C4-2B (cell line): ENCODE measurements around the gene BOK.
"Not testable (repeated sequence)": the region's sequence is repeated elsewhere in the genome, so short reads cannot be mapped to it uniquely, and the experiment has no call there.

Experiments
- H3K27ac ChIP-seq: fragments of 450-650 bp; 2 replicates; pipeline ENCODE4 v1.5.1; 2017
- ZFX ChIP-seq: fragments of 450-650 bp; IDR thresholded peaks from 2 replicates; pipeline ENCODE4 v1.6.1; 2017
- TF ChIP-seq, protein P1 (sequence below): fragments of 450-650 bp; conservative IDR thresholded peaks from 2 replicates; pipeline ENCODE4 v1.5.1; 2017; ENCODE audit warnings: mild to moderate bottlenecking

The BOK gene

GRCh38 chr2:241571821-241572620 is 13.5 kb downstream of the BOK start:
- TF ChIP-seq, protein P1, sequence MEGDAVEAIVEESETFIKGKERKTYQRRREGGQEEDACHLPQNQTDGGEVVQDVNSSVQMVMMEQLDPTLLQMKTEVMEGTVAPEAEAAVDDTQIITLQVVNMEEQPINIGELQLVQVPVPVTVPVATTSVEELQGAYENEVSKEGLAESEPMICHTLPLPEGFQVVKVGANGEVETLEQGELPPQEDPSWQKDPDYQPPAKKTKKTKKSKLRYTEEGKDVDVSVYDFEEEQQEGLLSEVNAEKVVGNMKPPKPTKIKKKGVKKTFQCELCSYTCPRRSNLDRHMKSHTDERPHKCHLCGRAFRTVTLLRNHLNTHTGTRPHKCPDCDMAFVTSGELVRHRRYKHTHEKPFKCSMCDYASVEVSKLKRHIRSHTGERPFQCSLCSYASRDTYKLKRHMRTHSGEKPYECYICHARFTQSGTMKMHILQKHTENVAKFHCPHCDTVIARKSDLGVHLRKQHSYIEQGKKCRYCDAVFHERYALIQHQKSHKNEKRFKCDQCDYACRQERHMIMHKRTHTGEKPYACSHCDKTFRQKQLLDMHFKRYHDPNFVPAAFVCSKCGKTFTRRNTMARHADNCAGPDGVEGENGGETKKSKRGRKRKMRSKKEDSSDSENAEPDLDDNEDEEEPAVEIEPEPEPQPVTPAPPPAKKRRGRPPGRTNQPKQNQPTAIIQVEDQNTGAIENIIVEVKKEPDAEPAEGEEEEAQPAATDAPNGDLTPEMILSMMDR: no peak
- no peak for TF ChIP-seq ZFX
- H3K27ac ChIP-seq: no peak overlapping the region

GRCh38 chr2:241572915-241573651 is 14.5 kb downstream of the BOK start:
- H3K27ac ChIP-seq: not testable (repeated sequence)

- TF ChIP-seq, protein P1: no peak
- no peak for TF ChIP-seq ZFX
- no peak overlapping the region for H3K27ac ChIP-seq
Observed at GRCh38 chr2:241573741-241574140, 15.2 kb downstream of the BOK start.

- no peak overlapping the region for H3K27ac ChIP-seq
- TF ChIP-seq, protein P1: no peak
- TF ChIP-seq ZFX: no peak
Observed at GRCh38 chr2:241574911-241575623, 16.5 kb downstream of the BOK start.

GRCh38 chr2:241575624-241576292 is 17.2 kb downstream of the BOK start:
- no peak for TF ChIP-seq ZFX
- TF ChIP-seq, protein P1: no peak
- no peak overlapping the region for H3K27ac ChIP-seq

DNA sequence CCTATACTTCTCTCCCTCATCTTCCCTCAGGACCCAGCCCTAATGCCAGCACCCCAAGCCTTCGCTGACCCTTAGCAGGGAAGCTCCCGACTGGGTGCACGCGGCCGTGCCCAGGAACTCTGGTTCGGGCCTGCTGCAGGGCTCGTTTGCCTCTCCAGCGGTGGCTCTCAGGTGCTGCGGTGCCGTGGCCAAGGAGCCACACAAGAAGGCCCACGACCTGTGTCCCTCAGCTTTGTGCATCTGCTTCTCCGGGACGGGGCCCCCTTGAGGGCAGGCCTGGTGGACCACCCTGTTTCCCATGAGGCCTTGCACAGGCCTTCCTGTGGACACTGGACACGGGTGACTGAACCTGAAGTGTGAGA is 17.7 kb downstream of the BOK start:
- no peak overlapping the region for H3K27ac ChIP-seq
- no peak for TF ChIP-seq ZFX
- TF ChIP-seq, protein P1: no peak

DNA sequence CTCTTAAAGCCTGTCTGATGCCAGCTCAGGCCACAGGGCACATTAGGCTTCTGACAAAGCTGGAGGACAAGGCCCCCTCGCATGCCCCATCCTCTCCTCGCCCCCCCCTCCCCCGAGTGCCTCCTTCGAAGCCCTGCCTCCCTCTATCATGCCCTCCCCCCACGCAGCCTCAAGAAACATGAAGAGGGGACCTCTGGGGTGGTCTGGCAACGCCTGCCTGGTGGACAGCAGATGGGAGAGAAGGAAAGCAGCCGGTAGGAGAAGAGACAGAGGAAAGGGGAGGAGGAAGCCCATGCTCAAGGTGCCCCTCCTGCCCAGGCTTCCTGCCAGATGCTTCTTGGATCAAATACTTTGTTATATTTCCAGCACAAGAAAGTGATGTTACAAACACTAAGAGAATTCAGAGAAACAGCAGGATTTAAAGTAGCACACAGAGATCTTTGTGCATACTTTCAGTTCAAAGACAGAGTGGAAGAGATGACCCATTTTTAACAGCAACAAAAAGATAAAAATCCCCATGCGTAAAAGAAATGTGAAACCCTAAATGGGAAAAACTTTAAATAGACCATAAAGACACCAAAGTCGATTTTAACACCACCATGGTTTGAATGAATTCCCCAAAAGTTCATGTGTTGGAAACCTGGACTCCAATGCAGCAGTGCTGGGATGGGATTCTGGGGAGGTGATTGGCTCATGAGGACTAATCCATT is 19.0 kb downstream of the BOK start:
- no peak overlapping the region for H3K27ac ChIP-seq
- TF ChIP-seq ZFX: no peak
- TF ChIP-seq, protein P1: no peak
